ENCODE measurements around the gene GPHN.
"Not testable (repeated sequence)": the region's sequence is repeated elsewhere in the genome, so short reads cannot be mapped to it uniquely, and the experiment has no call there.

The GPHN gene

DNA sequence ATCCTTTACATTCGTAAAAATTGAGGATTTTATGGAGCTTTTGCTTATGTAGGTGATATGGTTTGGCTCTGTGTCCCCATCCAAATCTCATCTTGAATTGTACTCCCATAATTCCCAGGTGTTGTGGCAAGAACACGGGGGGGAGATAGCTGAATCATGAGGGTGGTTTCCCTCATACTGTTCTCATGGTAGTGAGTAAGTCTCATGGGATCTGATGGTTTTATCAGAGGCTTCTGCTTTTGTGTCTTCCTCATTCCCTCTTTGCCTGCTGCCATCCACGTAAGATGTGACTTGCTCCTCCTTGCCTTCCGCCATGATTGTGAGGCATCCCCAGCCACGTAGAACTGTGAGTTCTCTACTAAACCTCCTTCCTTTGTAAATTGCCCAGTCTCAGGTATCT, 5.1 kb upstream of the GPHN start:
- not testable (repeated sequence) for DNase-seq

DNA sequence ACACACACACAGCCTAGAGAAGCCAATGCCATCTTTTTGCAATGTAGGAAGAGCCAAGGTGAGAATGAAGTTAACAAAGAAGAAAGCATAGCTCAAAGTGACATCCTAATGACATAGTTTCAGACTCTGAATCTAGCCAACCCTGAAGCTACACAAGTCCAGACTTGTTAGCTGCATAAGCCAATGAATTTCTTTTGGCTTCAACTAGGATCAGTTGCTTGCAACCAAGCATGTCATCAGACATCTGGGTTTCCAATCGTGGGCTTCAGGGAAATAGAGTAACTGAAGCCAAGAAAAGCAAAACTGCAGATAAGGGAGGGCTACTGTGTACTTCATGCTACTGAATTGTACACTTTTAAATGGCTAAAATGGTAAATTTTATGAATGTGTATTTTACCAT, 4.4 kb upstream of the GPHN start:
- DNase-seq: no peak

DNA sequence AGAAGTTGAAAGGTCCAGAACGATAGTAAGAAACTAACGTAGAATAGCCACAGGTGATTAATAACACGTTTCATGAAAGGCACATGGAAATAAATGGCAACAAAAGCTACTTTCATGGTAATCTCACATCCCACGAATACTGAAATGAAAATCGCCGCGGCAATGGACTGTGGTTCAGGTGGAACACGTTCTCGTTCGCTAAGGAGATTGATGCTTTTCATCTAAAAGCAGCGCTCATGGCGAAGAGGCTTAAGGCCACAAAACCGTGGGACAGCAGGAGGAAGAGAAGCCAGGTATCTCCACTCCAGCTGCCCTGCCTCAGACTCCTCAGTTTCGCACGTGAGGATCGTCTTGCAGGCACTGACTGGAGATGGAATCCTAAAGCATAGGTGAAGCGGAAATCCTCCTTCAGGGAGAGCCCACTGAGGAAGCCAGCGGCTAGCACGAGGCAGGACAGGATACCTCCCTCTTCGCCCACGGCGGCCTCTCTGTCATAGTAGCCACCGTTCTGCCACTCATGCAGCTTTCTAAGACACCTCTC, 696 bp upstream of the GPHN start:
- no peak for DNase-seq

DNA sequence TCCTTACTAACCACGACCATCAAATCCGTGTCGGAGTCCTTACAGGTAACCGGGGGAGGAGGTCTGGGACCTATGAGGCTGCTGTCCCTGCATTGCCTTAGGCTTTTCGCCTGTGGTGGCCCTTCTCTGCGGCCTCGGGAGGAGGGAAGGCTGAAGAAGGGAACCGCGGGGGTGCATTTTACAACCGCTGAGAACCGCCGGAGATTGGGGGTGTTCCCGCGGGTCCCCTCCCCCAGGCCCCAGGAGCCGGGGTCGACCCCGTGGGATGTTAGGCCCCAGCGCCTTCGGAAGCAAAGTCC, 549 bp downstream of the GPHN start:
- no peak for DNase-seq

DNA sequence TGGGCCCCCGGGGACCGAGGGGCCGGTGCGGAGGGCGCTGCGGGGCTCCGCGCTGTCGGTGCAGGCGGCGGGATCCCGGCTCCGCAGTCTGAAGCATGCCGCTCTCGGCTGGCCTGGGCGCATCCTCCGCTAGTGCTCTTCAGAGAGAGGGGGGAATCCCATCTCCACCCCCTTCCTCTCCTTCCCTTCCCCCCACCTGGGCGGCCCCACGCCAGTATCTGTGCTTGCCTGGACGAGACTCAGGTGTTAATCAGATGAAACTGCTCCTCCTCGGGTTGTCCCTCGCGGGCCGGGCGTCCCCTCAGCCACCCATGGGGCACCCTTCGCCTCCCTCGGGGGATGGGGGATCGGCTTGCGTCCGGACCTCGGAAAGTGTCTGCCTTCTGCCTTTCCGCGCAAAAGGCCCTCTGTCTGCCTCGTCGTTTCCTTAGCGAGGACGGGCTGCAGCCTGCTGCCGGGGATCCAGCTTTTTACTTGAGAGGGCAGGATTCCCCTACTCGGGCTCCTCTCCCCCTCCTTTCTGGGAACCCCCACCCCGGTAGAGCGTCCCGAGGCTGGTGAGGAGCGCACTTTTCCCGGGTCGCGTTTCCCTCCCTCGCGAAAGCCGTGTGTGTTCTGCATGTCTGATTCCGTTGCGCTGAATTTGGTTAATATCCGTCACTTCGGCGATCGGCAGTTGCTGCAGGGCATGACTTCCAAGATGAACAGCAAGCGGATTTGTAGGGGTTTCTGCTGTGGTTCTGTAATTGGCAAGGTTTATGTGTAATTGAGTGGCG, 1.1 kb downstream of the GPHN start:
- DNase-seq: peak; percentile 50

DNA sequence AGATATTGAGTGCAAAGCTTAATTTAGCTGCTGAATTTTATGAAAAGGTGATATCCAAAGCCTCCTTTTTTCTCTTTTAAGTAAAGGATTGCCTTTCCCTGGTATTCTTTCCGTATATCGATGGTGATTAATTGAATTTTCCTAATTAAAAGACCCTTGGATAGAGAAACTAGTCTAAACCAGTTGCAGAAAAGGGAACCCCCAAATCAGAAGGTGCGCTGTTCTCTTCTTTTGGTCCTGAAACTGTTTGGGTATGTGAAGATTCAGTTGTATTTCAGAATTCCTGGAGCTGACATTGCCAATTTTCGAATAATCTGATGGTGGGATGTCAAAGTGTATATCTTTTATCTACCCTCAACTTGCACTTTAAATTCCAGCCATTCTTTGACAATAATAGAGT, 1.9 kb downstream of the GPHN start:
- DNase-seq: no peak

DNA sequence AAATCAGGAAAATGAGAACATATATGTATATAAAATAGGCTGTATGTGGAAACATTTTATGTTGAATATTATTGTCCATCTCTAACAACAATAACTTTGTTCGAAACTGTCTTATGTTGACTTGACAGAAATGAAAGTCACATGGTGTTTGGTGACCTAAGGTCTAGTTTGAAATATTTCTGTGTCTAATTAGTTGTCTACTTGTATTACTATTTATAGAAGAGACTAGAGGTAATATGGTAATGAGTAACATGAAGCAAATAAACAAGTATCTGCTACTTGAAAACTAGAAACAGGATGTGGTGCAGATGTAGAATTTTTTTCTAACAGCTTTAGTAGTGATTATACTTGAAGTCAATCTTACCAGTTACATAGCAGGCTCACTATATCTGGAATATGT, 3.9 kb downstream of the GPHN start:
- no peak for DNase-seq

DNA sequence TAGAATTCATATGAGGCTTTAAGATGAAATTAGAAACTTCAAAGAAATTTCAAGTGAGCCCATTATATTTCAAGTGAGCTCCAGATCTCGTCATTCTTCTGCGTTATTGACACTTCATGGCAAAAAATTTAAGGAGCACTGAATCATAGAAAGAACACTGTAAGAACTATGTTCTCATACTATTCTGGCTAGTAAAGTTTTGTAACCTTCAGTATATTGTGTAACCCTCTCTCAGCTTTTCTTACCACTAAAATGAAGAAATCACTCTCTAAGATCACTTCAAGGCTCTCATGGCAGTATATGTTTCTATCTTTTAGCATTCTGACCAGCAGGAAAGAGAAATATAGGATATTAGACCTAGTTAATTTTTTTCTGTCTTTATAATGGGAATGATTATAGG, 6.3 kb downstream of the GPHN start:
- no peak for DNase-seq

DNA sequence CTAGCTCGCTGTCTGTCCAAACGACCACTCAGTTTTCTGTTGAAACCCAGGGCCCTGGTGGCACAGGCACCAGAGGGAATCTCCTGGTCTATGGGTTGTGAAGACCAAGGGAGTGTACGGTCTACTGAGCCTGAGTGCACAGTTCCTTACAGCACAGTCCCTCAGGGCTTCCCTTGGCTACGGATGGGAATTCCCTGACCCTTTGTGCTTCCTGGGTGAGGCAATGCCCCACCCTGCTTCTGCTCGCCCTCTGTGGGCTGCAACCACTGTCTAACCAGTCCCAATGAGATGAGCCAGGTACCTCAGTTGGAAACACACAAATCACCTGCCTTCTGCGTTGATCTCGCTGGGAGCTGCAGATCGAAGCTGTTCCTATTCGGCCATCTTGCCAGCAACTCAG, 22.6 kb downstream of the GPHN start:
- DNase-seq: no peak

DNA sequence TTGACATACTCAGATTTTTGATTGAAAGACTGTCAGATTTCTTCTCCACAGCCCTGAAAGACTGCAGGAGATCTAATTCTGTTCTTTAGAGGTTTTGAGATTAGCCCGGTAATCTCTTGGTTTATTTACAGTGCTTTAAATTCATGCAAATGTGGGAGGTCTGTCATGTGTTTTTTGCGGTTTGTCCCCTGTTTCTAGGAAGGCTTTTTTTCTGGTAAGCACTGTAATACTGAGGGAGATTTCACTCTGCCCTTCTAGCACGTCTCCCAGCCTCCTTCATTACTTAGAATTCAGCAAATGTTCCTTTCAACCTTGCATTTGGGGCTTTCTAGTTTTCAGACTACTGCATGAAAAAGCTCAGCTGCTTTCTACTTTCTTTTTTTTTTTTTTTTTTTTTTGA, 31.1 kb downstream of the GPHN start:
- DNase-seq: no peak

DNA sequence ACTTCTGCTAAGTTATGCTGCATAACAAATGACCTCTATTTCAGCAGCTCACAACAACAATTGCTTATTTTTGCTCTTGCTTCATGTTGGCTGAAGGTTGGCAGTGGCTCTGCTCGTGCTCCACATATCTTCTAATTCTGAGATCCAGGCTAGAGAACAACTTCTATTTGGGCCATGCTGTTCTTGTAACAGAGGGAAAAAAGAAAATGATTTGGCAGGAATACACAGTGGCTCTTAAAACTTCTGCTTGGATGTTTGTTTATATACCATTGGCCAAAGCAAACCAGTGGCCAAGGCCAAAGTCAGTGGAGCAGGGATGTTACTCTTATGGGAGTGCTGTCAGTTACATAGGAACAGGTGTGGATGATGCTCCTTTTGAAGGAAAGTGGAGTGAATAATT, 32.1 kb downstream of the GPHN start:
- no peak for DNase-seq

DNA sequence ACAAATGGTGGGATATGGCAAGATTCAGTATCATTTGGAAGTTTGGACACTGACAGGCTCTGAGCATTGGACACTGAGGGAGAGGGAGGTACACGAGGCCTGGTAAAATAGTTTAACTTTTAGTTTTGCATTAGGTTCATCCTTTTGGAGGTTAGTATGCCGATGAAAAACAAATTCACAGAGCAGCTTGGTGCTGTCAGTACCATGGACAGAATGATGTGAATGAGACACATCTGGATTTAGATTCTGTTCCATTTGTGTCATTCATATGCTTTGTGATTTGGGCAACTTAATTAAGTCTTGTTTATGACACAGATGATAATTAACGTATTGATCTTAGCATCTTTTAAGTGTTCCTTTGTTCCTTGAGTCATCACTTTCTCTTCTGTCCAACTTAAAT, 33.7 kb downstream of the GPHN start:
- DNase-seq: no peak

DNA sequence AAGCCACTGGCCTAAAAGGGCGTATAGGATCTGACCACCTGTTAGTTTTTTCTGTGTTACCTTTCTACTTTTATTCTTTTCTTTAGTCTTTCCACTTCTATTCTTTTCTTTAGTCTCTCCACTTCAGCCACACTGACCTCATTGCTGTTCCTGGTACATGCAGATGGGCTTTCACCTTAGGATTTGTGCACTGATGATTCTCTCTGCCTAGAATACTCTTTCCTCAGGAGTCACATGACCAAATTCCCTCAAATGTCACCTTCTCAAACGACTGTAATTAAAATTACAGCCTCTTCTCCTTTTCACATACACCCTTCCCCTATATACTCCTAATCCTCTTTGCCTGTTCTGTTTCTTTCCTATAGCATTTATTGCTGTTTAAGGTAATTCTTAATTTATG, 36.0 kb downstream of the GPHN start:
- no peak for DNase-seq

DNA sequence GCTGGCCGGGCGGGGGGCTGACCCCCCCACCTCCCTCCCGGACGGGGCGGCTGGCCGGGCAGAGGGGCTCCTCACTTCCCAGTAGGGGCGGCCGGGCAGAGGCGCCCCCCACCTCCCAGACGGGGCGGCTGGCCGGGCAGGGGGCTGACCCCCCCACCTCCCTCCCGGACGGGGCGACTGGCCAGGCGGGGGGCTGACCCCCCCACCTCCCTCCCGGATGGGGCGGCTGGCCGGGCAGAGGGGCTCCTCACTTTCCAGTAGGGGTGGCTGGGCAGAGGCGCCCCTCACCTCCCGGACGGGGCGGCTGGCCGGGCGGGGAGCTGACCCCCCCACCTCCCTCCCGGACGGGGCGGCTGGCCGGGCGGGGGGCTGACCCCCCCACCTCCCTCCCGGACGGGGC, 37.2 kb downstream of the GPHN start:
- DNase-seq: not testable (repeated sequence)

DNA sequence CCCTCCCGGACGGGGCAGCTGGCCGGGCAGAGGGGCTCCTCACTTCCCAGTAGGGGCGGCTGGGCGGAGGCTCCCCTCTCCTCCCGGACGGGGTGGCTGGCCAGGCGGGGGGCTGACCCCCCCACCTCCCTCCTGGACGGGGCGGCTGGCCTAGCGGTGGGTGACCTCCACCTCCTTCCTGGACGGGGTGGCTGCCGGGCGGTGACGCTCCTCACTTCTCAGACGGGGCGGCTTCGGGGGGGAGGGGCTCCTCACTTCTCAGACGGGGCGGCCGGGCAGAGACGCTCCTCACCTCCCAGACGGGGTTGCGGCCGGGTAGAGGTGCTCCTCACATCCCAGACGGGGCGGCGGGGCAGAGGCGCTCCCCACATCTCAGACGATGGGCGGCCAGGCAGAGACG, 37.8 kb downstream of the GPHN start:
- DNase-seq: not testable (repeated sequence)

DNA sequence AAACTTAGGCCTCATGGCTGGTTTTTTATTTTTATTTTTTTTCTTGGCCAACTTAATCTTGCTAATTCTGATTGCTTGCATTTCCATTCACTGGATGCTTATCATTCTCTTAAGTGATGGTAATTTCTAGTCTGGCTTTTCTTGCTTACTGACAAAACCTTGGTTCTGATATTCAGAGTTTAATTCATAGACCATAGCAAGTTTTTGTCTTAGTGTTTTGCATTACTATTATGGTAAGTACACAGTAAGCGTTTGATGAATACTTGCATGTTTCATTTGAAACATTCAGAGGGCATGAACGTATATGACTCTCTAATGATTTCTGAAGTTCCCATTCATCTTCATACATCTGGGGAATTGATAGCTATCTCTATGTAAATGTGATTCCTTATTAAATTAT, 55.8 kb downstream of the GPHN start:
- DNase-seq: no peak

DNA sequence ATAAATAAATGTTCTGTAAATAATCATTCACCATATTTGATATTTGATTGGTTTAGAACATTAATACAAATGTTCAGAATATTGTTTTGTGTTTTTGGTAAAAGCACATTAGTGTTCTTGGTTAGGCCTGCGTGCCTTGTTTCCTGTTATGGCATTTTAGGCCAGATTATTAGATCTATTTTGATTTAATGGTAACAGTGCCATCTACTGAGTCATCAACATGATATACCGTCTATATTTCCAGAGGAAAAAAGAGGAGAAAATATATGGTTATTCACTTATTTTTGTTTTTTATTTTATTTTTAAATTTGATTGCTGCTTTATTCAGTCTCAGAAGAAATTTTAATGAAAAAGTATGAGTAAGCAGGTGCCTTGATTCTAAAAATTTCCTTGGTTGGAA, 60.3 kb downstream of the GPHN start:
- no peak for DNase-seq

DNA sequence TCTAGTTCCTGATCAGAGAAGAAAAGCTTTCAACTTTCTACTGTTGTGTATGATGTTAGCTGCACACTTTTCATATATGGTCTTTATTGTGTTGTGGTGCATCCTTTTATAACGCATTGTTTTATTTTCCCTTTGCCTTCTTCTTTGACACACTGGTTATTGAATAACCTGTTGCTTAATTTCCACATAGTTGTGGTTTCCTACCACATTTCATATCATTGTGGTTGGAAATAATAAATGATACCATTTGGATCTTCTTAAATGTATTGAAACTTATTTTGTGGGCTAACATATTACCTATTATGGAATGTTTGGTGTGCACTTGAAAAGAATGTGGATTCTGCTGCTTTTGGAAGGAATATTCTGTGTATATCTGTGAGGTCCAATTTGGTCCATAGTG, 64.9 kb downstream of the GPHN start:
- no peak for DNase-seq

DNA sequence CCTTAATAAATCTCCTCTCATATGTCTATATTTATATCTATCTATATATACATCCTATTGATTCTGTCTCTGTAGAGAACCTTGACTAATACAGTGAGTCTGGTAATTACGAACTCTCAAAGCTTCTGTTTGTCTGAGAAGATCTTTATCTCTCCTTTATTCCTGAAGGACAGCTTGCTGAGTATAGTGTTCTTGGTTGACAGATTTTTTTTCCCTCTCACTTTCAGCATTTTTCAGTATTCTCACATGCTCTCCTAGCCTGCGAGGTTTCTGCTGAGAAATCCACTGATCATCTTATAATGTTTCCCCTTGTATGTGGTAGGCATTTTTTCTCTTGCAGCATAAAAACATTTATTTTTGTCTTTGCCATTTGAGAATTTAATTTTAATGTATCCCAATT, 67.1 kb downstream of the GPHN start:
- DNase-seq: no peak

DNA sequence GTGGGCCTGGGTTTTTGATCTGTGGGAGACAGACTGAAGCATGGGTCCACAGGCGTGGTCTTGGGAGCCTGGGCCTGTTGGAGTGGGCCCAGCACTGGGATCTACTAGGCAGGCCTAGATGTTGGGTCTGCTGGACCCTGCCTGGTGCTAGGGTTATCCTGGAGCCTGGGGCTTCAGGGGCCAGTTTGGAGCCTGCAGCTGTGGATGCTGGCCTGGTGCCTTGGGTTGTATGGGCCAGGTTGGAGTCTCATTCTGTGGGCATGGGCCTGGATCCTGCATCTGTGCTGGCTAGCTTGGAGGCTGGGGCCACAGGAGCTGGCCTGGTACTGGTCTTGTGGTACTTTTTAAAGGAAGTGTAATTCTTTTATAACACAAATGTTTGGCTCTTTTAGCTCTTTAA, 68.0 kb downstream of the GPHN start:
- DNase-seq: no peak

DNA sequence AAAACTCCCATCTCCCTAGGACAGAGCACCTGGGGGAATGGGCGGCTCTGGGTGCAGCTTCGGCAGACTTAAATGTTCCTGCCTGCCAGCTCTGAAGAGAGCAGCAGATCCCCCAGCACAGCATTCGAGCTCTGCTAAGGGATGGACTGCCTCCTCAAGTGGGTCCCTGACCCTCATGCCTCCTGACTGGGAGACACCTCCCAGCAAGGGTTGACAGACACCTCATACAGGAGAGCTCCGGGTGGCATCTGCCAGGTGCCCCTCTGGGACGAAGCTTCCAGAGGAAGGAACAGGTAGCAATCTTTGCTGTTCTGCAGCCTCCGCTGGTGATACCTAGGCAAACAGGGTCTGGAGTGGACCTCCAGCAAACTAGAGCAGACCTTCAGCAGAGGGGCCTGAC, 79.8 kb downstream of the GPHN start:
- not testable (repeated sequence) for DNase-seq

DNA sequence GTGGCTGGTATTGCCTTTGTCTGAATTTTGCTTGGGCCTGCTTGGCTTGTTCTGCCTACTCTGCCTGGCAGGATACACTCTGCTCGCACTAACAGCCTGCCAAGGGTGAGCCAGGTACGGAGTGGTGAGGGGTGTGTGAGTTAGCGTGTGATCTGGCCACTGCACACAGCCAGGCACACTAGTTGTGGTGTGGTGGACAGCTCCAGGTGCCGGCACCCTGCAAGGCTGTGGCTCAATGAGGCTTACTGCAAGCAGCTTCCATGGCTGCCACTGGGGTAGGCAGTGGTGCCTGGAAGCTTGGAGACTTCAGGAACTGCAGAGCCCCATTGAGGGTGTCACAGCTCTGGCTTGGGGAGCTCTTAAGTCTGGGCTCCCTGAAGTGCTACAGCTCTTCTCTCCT, 87.4 kb downstream of the GPHN start:
- DNase-seq: no peak

DNA sequence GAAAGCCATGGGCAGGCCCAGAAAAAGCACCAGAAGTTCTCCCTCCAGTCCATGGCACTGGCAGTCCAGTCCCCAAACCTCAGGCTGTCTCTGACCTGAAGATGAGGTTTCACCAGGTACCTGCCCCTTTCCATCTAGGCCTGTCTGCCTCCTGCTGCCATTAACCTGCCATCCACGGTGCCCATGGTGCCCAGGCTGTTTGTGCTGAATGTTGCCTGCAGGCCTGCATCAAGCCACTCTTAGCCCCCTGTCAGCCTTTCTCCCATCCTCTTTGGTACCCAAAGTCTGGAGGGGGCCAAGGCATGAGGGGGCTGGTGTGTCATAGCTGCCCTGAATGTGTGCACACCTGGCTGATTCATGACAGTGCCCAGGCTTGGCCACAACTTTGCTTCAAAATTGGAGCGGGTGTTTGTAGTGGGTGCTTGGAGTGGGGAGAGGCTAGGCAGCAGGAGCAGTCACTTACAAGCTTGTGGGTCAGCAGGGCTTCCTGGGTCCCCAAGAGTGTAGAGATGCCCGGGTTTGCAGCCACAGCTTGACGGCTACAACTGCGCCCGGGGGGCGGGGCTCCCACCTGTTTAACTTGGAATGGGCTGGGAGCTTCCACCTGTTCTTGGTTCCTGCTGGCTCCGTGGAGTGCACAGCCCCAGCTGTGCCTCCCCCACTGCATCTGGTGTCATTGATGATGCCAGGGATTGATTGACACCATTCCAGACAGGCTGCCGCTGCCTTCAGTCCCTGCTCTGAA, 88.5 kb downstream of the GPHN start:
- no peak for DNase-seq

DNA sequence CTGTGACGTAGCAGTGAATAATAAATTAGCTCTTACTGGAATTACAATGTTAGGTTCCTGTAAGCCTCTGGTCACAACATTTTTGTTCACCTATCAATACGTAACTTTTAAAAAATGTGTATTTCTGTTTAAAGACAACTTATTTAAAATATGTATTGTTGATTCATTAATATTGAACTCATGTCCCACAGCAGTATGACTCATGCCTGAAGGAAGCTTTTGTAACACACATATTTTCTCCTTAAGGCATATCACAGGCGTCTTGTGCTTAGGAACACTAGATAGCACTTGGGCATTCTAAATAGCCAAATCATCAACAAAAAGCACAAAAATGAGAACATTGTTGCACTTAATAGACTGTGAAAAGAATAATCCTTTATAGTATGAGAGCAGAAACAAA, 92.5 kb downstream of the GPHN start:
- no peak for DNase-seq

Measured in activated CD8-positive, alpha-beta memory T cell treated with anti-CD3 and anti-CD28 coated beads, Interleukin-2, amount 50 U/mL, for 4 hours (primary cell).